Stimulated activated CD8-positive, alpha-beta memory T cell treated with anti-CD3 and anti-CD28 coated beads, Interleukin-15, amount 100 ng/mL, for 24 hours (primary cell): Measurements from ENCODE around the gene CYP2W1.
"Not testable (repeated sequence)": the region's sequence is repeated elsewhere in the genome, so short reads cannot be mapped to it uniquely, and the experiment has no call there.

Experiments
- DNase-seq: peaks from one replicate; pipeline ENCODE4 v3.0.0-alpha.2; 2020; ENCODE audit warnings: low read depth

Gene CYP2W1

GRCh38 chr7:997404-998395 lies 14.7 kb downstream of the CYP2W1 start:
- no peak for DNase-seq

GRCh38 chr7:999149-999879 lies 16.3 kb downstream of the CYP2W1 start:
- DNase-seq = no peak

DNA sequence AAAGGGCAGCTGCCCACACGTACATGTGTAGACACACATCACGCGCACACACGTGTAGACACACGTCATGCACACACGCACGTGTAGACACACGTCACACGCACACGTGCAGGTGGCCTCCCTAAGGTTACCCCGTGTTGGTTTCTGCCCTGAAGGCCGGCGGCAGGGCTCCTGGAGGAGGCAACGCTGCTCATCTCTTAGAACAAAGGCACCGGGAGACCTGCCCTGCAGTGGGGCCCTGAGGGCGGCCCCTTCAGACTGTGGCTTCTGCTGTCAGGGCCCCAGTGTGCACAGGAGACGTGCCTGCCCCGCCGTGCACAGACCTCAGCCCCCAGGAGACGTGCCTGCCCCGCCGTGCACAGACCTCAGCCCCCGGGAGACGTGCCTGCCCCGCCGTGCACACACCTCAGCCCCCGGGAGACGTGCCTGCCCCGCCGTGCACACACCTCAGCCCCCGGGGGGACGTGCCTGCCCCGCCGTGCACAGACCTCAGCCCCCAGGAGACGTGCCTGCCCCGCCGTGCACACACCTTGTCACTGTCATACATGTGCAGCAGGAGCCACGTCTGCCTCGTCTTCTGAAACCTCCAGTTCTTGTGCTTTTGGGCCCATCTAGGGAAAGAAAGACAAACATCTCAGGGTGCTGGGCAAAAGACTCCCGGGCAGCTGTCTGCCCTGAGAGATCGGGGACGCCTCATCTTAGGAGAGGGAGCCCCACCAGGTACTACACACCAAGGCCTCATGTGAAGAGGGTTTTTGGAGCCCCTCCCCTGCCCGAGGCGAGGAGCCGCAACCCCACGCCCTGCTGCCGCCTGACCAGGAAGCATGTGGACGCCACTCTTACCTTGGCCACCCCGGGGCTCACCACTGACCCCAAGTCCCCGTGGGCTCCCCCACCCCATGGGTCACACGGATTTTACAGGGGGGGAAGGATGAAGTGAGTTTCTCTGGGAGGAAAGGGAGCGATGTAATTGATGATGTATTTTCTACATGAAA lies 17.3 kb downstream of the CYP2W1 start:
- no peak for DNase-seq

DNA sequence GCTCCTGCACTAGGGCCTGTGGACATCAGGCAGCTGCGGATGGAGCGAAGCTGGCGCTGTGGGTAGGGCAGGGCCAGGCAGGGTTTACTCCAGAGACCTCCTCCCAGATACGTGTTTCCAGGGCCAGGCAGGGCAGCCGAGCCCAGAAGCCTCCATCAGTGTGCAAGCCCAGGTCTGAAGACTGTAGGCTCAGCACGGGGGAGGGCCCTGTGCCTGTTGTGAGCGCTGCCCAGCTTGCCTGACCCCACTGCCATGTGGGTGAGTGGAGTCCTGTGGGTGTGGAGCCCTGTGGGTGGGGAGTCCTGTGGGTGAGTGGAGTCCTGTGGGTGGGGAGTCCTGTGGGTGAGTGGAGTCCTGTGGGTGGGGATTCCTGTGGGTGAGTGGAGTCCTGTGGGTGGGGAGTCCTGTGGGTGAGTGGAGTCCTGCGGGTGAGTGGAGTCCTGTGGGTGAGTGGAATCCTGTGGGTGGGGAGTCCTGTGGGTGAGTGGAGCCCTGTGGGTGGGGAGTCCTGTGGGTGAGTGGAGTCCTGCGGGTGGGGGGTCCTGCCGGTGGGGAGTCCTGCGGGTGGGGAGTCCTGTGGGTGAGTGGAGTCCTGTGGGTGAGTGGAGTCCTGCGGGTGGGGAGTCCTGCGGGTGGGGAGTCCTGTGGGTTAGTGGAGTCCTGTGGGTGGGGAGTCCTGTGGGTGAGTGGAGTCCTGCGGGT lies 18.2 kb downstream of the CYP2W1 start:
- not testable (repeated sequence) for DNase-seq

DNA sequence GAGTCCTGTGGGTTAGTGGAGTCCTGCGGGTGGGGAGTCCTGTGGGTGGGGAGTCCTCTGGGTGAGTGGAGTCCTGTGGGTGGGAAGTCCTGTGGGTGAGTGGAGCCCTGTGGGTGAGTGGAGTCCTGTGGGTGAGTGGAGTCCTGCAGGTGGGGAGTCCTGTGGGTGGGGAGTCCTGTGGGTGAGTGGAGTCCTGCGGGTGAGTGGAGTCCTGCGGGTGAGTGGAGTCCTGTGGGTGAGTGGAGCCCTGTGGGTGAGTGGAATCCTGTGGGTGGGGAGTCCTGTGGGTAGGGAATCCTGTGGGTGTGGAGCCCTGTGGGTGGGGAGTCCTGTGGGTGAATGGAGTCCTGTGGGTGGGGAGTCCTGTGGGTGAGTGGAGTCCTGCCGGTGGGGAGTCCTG lies 19.0 kb downstream of the CYP2W1 start:
- DNase-seq = not testable (repeated sequence)

GRCh38 chr7:1002445-1002844 lies 19.5 kb downstream of the CYP2W1 start:
- not testable (repeated sequence) for DNase-seq

- no peak for DNase-seq
Observed at GRCh38 chr7:1004018-1004852, 21.3 kb downstream of the CYP2W1 start.

- DNase-seq = no peak
Observed at GRCh38 chr7:1005303-1005702, 22.3 kb downstream of the CYP2W1 start.

DNA sequence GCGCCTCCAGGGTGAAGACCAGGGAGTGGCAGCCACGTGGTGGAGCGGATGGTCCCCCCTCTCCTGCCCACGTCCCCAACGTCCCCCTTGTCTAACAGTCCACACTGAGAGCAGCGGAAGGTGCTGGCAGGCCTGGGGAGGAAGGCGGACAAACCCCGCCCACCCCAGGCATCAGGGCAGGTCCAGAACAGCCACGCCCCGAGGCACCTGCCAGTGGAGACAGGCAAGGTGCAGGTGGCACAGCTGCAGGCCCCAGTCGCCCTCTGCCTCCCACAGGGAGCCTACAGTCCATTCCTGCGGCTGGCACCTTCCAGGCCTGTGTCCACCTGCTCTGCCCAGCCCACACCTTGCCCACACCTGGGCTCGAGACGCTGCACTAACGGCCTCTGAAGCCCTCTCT lies 24.9 kb downstream of the CYP2W1 start:
- DNase-seq = no peak

DNA sequence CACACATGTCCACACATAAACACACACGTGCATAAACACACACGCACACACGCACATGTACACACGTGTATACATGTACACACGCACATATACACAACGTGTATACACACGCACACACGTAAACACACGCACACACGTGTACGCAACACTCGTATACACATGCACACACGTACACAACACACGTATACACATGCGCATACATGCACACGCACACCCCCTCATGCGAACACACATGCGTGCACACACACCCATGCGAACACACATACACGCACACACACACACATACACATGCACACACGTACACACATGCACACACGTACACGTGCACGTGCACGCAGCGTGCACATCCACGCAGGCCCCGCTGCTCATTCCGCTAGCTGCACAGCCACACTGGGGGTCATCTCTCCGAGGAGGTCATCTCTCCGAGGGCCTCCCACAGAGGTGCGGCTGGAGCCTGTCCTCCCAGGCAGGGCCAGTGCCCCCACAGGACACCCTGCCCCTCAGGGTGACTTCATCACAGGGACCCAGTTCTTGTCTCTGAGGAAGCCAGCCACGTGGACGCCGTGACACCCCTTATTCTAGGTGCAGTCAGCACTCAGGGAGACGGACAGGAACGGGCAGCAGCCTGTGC lies 25.9 kb downstream of the CYP2W1 start:
- DNase-seq = no peak

GRCh38 chr7:1009747-1010146 lies 26.8 kb downstream of the CYP2W1 start:
- DNase-seq = no peak

DNA sequence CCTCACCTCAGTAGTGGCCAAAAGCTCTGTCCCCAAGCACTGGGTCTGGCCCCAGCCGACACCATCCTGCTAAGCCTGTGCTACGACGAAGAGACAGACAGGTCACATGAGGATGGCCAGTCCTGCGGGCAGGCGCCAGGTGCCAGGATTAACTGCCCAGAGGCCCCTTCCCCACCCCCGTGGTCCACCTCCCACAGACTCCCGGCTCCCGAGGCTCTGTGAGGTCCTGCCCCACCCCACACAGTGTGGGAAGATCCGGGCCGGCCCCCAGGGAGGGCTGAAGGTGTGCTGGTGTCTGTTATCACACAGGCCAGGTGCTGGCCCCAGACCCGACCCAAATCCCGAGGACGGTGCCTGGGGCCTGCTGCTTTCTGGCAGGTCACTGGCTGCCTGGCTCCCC lies 27.2 kb downstream of the CYP2W1 start:
- no peak for DNase-seq

DNA sequence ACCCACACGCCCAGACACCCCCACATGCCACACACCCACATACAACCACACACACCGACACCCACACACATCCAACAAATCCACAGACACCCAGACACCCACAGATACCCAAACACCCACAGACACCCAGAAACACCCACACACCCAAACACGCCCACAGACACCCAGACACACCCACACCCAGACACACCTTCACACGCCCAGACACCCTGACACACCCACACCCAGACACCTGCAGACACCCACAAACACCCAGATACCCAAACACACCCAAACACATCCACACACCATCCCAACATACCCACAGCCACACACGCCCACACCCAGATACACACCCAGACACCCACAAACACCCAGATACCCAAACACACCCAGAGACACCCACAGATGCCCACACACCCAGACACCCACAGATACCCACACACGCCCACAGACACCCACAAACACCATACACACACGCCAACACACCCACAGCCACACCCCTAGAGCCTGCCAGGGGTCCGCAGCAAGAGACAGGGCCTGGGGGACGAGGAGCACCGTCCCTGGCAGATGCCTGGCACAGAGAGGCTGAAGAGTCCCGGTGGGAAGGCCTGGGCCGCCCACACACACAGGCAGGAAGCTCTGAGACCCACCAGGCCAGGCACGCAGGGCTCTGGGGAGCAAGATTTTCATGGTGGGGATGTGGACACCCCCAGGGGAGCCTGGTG lies 28.5 kb downstream of the CYP2W1 start:
- no peak for DNase-seq

DNA sequence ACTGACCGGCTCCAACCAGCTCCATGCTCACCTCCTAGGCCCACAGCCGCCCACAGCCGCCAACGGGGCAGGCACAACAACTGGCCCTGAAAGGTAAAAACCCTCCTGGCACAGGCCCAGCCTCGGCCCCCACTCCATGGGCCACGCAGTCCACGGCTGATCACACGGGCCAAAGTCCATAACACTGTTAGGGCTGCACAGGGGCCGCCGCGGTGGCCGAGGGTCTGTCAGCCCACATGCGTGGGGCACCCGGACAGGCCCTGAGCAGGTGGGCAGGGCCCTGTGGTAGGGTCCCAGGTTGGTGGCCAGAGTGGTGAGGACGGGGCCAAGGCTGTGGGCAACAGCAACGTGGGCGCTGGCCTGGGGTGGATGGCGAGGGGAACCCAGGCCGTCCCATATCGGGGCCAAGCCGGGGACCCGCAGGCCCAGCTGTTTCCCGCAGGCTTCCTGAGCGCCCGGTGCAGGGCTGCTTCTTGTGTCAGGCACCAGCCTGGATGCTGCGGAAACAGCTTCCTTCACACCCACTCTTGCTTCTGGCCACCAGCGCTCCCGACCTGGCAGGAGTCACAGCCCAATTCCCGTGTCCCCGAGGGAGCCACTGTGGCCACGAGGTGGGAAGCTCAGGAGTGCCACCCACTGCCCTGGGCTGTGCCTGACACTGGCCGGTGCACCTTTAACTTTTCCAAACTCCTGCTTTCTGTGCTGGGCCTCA lies 29.2 kb downstream of the CYP2W1 start:
- DNase-seq = no peak

DNA sequence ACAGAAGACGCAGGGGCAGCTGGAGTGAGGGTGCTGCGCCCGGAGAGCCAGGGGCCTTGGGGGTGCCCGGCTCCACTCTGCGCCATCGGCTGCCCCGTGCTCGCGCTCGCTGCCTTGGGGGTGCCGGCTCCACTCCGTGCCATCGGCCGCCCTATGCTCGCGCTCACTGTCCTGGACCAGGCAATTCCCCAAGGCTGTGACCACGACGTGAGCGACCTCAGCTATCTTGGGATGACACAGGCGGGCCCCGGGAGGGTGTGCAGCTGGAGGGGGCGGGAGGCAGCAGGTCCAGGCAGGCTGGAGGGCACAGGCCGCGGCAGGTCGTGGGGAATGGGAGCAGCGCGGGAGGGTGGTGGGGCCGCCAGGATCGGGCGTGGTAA lies 29.7 kb downstream of the CYP2W1 start:
- no peak for DNase-seq

DNA sequence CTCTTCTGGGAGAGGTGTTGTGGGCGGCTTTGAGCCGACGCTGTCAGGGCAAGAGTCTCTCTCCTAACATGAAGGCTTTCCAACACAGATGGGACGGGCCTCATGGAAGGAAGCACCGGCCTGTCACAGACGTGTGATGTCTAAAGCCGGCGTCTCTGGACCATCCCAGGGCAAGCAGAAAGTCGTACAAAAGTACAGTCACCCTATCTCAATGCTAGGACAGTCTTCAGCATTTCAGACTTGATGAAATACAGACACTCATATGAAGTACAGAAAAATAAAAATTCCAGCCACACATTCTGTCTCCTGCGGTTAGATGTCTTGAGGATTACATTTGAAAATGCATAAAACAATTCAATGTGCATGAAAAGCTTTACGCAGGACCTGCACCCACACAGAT lies 30.6 kb downstream of the CYP2W1 start:
- no peak for DNase-seq

DNA sequence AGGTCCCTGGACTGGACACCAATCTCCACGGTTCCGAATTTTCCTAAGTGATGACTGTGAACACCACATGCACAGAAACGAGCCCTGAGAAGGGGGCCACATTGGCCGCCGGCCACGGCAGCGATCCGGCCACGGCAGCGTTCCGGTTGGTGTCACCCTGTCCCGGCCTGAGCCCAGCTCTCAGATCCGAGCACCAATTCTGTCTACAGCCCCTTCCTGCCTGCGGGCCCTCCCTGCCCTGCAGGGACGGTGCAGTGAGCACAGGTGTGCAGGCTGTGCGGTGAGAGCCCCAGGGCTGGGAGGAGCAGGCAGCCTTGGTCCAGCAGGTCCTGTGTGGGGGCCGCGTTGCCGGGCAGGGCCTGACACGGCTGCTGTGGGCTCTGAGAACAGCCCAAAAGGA lies 31.7 kb downstream of the CYP2W1 start:
- no peak for DNase-seq
